Transverse colon (tissue), 4 donors: ENCODE results near the gene SGCA. TPM values are rescaled to one million over a fixed set of nuclear protein-coding genes. Genes with fewer than 3 reads are reported as not detected.
A peak's percentile ranks its signal among the peaks of the same experiment; 100 is the strongest.

Experiments used
- DNase-seq: peaks from one replicate; pipeline ENCODE4 v3.0.0-alpha.2; 2019
- H3K27ac ChIP-seq, 4 donors: fragments of 200-600 bp; sonication (generic); 2 replicates each; pipeline ENCODE4 v1.5.1; 2016 to 2018; ENCODE audit warnings: inconsistent platforms in 4 of 4
- H3K27me3 ChIP-seq: fragments of 200-600 bp; sonication (generic); 2 replicates; pipeline ENCODE4 v1.5.1; 2017; ENCODE audit warnings: inconsistent platforms
- H3K36me3 ChIP-seq, 4 donors: fragments of 200-600 bp; sonication (generic); 2 replicates each; pipeline ENCODE4 v1.5.1; 2017 to 2019; ENCODE audit warnings: inconsistent platforms in 4 of 4
- H3K4me1 ChIP-seq, 4 donors: fragments of 200-600 bp; sonication (generic); 2 replicates each; pipeline ENCODE4 v1.5.1; 2017 to 2020; ENCODE audit warnings: inconsistent platforms in 4 of 4
- H3K4me3 ChIP-seq, 4 donors: fragments of 200-600 bp; sonication (generic); 1 replicate in 1 of 4; 2 replicates in 3 of 4; pipeline versions ENCODE4 v1.5.1 to v1.6.1; 2017 to 2019; ENCODE audit warnings: inconsistent platforms in 4 of 4
- H3K9me3 ChIP-seq, 2 donors: fragments of 200-600 bp; sonication (generic); 2 replicates each; pipeline ENCODE4 v1.5.1; 2017 to 2019; ENCODE audit warnings: inconsistent platforms in 2 of 2
- CTCF ChIP-seq, 5 experiments: fragments of 200-600 bp in 3 of 5; fragments of 450-650 bp in 2 of 5; sonication (generic) in 3 of 5; IDR thresholded peaks; 1 replicate in 2 of 5; 2 replicates in 3 of 5; pipeline ENCODE4 v1.5.1; 2016 to 2017; ENCODE audit warnings: antibody characterized with exemption in 5 of 5, inconsistent platforms in 3 of 5, mild to moderate bottlenecking in 2 of 5, moderate library complexity in 1 of 5
- EP300 ChIP-seq: sonication (generic); formaldehyde crosslinking; IDR thresholded peaks from one replicate; pipeline ENCODE4 v1.6.1; 2017; ENCODE audit warnings: antibody characterized with exemption, low read depth
- POLR2A ChIP-seq: fragments of 450-650 bp; IDR thresholded peaks from one replicate; pipeline ENCODE4 v1.6.1; 2016; ENCODE audit warnings: antibody characterized with exemption, mild to moderate bottlenecking, moderate library complexity
- POLR2AphosphoS5 ChIP-seq, 3 donors: sonication (generic); formaldehyde crosslinking; IDR thresholded peaks; one replicate each; pipeline ENCODE4 v1.6.1; 2016; ENCODE audit warnings: antibody characterized with exemption in 3 of 3
- WGBS, 2 donors: methylation state at CpG; one replicate each; pipeline ENCODE4 v1.1.5; 2018; ENCODE audit warnings: low coverage in 1 of 2; 5-methylcytosine and 5-hydroxymethylcytosine counted together
- in situ Hi-C, 4 donors: fragments of 200-750 bp; cut with MboI; loops; one replicate each; pipeline versions ENCODE4 v1.15.0 to v1.15.1; 2017; ENCODE audit warnings: low sequenced_read_pairs in 3 of 4, low pct_ligation_motif_present in 1 of 4, low pct_unique_long_range_greater_than_20kb in 1 of 4
- intact Hi-C: fragments of 100-400 bp; cut with DNase I; formaldehyde crosslinking; loops from one replicate; pipeline ENCODE4 v1.15.1; 2023; ENCODE audit warnings: low total_unique reads
- total RNA-seq, 4 donors: library from RNA; depleted of rRNA; stranded (reverse); fragments of >200 nt; gene quantifications; one replicate each; pipeline ENCODE4 v1.1.0, GENCODE V29; 2016

The SGCA gene
- total RNA-seq, 4 donors from 2014 or later, result 3.7 to 65.3 (median 7.6) TPM

- H3K4me3 ChIP-seq, result peak overlapping the region in 1 of 4 donors; percentile 5
- WGBS, 2 donors, result 11% methylated on average over 19 of the region's 22 CpGs; no CpG with 5 or more reads in 1 of the 2 donors
- H3K9me3 ChIP-seq, result no peaks in the 10 kb centered on the region
- intact Hi-C loops (no loop called here), in situ Hi-C loops (no loop called here)
- no peaks in the 10 kb centered on the region for H3K36me3 ChIP-seq
- DNase-seq, result peak; percentile 79
- no peaks in the 10 kb centered on the region for H3K27me3 ChIP-seq
- TF ChIP-seq CTCF (IDR thresholded peaks at IDR 0.05) (peak; percentile 38 to 65 (median 46)), EP300 (no peak), POLR2A (no peak), POLR2AphosphoS5 (IDR thresholded peaks at IDR 0.05) (peak in 2 of 3 donors; percentile 10 to 31)
- H3K27ac ChIP-seq, result peak overlapping the region; percentile 67 to 87 (median 80)
- H3K4me1 ChIP-seq, result peaks cover 24 to 33% (median 28%) of the 10 kb centered on the region in 4 donors
Measured at GRCh38 chr17:50177983-50178834, 12.4 kb downstream of the SGCA start.

DNA sequence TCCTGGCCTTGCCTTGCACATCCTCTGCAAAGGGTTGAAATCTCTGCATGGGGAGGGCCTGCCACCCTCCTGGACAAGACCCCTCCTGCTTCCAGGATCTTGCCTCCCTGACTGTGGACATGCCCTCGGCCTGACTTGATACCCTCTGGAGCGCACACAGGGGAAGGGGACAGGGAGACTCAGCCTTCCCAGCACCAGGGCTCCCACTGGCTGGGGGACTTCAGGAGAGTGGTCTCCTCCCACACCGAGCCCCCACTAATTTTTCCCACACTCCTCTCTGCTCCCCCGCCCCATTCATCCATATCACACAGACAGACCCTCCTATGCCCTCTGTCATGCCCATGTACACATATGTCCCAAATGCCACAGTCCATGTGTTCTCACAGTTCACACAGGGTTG is 14.3 kb downstream of the SGCA start:
- in situ Hi-C loops (no loop called here), intact Hi-C loops (no loop called here)
- TF ChIP-seq EP300, result no peak
- TF ChIP-seq POLR2AphosphoS5 (IDR thresholded peaks at IDR 0.05), result no peak
- Histone ChIP-seq H3K4me3 (no peak overlapping the region), H3K4me1 (peaks cover 24 to 48% (median 32%) of the 10 kb centered on the region in 4 donors), H3K36me3 (no peaks in the 10 kb centered on the region), H3K27ac (no peak overlapping the region), H3K27me3 (no peaks in the 10 kb centered on the region), H3K9me3 (no peaks in the 10 kb centered on the region)
- no peak for DNase-seq
- WGBS, 2 donors, result 88 to 94% methylated on average over 3 to 4 of the region's 4 CpGs

DNA sequence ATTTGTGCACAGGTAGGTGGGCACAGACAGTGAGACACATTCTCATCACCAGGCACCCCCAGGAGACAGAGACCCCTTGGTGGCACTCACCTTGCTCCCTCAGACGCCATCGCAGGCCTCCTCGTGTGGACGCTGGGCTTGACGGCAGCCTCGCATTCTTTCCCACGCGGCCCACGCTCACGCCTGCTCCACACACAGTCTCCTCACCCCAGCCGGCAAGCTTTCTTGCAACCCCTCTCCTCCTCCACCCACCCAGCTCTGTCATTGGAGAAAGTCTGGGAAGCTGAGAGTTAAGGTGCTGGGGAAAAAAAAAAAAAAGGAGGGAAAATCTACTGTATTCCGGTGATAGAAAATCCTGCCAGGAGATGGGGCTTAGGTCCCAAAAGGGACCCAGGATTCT is 14.8 kb downstream of the SGCA start:
- Histone ChIP-seq H3K27me3 (no peaks in the 10 kb centered on the region), H3K27ac (peak overlapping the region in 1 of 4 donors; percentile 8), H3K4me1 (peaks cover 22 to 45% (median 29%) of the 10 kb centered on the region in 4 donors), H3K36me3 (no peaks in the 10 kb centered on the region), H3K9me3 (no peaks in the 10 kb centered on the region), H3K4me3 (no peak overlapping the region)
- no peak for DNase-seq
- WGBS, 2 donors, result 50 to 83% methylated on average over 2 to 12 of the region's 12 CpGs
- intact Hi-C loops (no loop called here), in situ Hi-C loops (no loop called here)
- TF ChIP-seq EP300 (no peak), POLR2AphosphoS5 (IDR thresholded peaks at IDR 0.05) (no peak)

DNA sequence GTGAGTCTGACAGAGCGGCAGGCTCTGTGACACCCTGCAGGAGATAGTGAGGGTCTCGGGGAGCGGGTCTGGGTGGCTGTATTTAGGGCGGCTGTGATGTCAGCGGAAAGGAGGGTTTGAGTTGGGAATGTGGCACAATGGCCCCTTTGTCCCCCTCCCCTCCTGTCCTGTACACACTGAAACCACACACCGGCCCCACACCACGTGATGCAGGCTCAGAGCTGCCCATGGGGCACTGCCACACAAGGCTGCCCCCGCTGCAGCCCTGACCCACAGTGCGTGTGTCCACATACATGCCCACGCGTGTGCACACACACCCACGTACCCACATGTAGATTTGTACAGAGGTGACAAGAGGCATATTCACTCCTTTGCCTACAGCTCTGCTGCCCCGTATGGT is 15.3 kb downstream of the SGCA start:
- intact Hi-C loops (no loop called here), in situ Hi-C loops (no loop called here)
- Histone ChIP-seq H3K4me1 (peaks cover 19 to 40% (median 26%) of the 10 kb centered on the region in 4 donors), H3K4me3 (no peak overlapping the region), H3K36me3 (no peaks in the 10 kb centered on the region), H3K27ac (peak overlapping the region in 1 of 4 donors; percentile 21), H3K9me3 (no peaks in the 10 kb centered on the region), H3K27me3 (no peaks in the 10 kb centered on the region)
- no peak for DNase-seq
- WGBS, 2 donors, result 88 to 97% methylated on average over 5 to 13 of the region's 13 CpGs
- TF ChIP-seq CTCF (IDR thresholded peaks at IDR 0.05) (no peak), POLR2A (no peak), POLR2AphosphoS5 (IDR thresholded peaks at IDR 0.05) (no peak), EP300 (no peak)
